ENCODE measurements around the gene FAM174A.

DNA sequence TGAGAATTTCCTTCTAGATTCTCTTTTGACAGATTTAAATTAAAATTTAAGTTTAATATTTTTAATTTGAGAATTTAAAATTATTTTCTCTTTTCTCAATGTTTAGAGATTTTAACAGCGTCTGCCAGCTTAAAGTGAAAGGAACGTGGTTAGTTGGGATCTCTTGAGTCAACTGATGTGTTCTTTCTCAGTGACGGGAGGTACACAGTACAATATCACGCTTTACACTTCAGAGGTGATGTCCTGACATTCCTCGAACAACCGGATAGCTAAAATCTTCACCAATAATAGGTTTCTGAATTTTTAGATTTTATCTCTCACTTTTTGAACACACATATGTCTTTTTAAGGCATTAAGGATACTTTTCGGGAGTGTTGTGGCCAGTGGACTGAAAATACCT is 81.1 kb downstream of the FAM174A start:
- TF ChIP-seq, protein P1, sequence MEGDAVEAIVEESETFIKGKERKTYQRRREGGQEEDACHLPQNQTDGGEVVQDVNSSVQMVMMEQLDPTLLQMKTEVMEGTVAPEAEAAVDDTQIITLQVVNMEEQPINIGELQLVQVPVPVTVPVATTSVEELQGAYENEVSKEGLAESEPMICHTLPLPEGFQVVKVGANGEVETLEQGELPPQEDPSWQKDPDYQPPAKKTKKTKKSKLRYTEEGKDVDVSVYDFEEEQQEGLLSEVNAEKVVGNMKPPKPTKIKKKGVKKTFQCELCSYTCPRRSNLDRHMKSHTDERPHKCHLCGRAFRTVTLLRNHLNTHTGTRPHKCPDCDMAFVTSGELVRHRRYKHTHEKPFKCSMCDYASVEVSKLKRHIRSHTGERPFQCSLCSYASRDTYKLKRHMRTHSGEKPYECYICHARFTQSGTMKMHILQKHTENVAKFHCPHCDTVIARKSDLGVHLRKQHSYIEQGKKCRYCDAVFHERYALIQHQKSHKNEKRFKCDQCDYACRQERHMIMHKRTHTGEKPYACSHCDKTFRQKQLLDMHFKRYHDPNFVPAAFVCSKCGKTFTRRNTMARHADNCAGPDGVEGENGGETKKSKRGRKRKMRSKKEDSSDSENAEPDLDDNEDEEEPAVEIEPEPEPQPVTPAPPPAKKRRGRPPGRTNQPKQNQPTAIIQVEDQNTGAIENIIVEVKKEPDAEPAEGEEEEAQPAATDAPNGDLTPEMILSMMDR (IDR thresholded peaks at IDR 0.05): no peak
- TF ChIP-seq RELA (CRISPR knock-in tag; IDR thresholded peaks at IDR 0.05; ENCODE audit: borderline replicate concordance) (no peak), SP1 (CRISPR knock-in tag; conservative IDR thresholded peaks at IDR 0.05) (no peak), MYBL2 (CRISPR knock-in tag; IDR thresholded peaks at IDR 0.05) (no peak), CREB1 (CRISPR knock-in tag; IDR thresholded peaks at IDR 0.05) (no peak)
- TF ChIP-seq, protein P2, sequence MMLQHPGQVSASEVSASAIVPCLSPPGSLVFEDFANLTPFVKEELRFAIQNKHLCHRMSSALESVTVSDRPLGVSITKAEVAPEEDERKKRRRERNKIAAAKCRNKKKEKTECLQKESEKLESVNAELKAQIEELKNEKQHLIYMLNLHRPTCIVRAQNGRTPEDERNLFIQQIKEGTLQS (CRISPR knock-in tag; conservative IDR thresholded peaks at IDR 0.05): no peak
- TF ChIP-seq, protein P3, sequence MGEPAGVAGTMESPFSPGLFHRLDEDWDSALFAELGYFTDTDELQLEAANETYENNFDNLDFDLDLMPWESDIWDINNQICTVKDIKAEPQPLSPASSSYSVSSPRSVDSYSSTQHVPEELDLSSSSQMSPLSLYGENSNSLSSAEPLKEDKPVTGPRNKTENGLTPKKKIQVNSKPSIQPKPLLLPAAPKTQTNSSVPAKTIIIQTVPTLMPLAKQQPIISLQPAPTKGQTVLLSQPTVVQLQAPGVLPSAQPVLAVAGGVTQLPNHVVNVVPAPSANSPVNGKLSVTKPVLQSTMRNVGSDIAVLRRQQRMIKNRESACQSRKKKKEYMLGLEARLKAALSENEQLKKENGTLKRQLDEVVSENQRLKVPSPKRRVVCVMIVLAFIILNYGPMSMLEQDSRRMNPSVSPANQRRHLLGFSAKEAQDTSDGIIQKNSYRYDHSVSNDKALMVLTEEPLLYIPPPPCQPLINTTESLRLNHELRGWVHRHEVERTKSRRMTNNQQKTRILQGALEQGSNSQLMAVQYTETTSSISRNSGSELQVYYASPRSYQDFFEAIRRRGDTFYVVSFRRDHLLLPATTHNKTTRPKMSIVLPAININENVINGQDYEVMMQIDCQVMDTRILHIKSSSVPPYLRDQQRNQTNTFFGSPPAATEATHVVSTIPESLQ (CRISPR knock-in tag; IDR thresholded peaks at IDR 0.05): no peak
- TF ChIP-seq, protein P4, sequence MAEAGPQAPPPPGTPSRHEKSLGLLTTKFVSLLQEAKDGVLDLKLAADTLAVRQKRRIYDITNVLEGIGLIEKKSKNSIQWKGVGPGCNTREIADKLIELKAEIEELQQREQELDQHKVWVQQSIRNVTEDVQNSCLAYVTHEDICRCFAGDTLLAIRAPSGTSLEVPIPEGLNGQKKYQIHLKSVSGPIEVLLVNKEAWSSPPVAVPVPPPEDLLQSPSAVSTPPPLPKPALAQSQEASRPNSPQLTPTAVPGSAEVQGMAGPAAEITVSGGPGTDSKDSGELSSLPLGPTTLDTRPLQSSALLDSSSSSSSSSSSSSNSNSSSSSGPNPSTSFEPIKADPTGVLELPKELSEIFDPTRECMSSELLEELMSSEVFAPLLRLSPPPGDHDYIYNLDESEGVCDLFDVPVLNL (CRISPR knock-in tag; IDR thresholded peaks at IDR 0.05; ENCODE audit: borderline replicate concordance, low read depth): no peak

Measured in WTC11 (cell line).